Left renal cortex interstitium (tissue), 4 donors: ENCODE measurements around the gene PDGFC. TPM values are rescaled to one million over a fixed set of nuclear protein-coding genes. Genes with fewer than 3 reads are reported as not detected.
A peak's percentile ranks its signal among the peaks of the same experiment; 100 is the strongest.

Experiments used
- DNase-seq, 4 donors: peaks; one replicate each; pipeline ENCODE4 v3.0.0-alpha.2; 2013; ENCODE audit warnings: low read depth in 4 of 4, low spot score in 2 of 4, missing footprints in 1 of 4
- polyA plus RNA-seq, 4 donors: library from polyadenylated mRNA; unstranded; fragments of 120-200 nt; gene quantifications; one replicate each; pipeline ENCODE4 v1.2.1, GENCODE V29; 2013; ENCODE audit not compliant: insufficient read length in 4 of 4

Gene PDGFC
- polyA plus RNA-seq, 4 donors = 63.3 to 81.1 (median 70.3) TPM

- no peak for DNase-seq
These were observed 176.7 kb downstream of the PDGFC start for GRCh38 chr4:156794863-156795262.

- no peak for DNase-seq
These were observed 179.0 kb downstream of the PDGFC start for GRCh38 chr4:156792462-156793085.

- no peak for DNase-seq
These were observed 180.7 kb downstream of the PDGFC start for GRCh38 chr4:156790866-156791265.

- DNase-seq = no peak
These were observed 182.8 kb downstream of the PDGFC start for GRCh38 chr4:156788782-156789181.

GRCh38 chr4:156786713-156787112 is 184.9 kb downstream of the PDGFC start:
- no peak for DNase-seq

- DNase-seq = no peak
These were observed 186.6 kb downstream of the PDGFC start for GRCh38 chr4:156784970-156785369.

- no peak for DNase-seq
These were observed 187.6 kb downstream of the PDGFC start for GRCh38 chr4:156783966-156784365.

GRCh38 chr4:156782491-156782890 is 189.1 kb downstream of the PDGFC start:
- DNase-seq = no peak

- DNase-seq = no peak
These were observed 189.7 kb downstream of the PDGFC start for GRCh38 chr4:156781852-156782251.

- no peak for DNase-seq
These were observed 191.8 kb downstream of the PDGFC start for GRCh38 chr4:156779774-156780173.

GRCh38 chr4:156779042-156779441 is 192.6 kb downstream of the PDGFC start:
- DNase-seq = no peak

- DNase-seq = no peak
These were observed 193.0 kb downstream of the PDGFC start for GRCh38 chr4:156778606-156779005.

- DNase-seq = no peak
These were observed 193.5 kb downstream of the PDGFC start for GRCh38 chr4:156778093-156778492.

- no peak for DNase-seq
These were observed 195.8 kb downstream of the PDGFC start for GRCh38 chr4:156775813-156776212.

GRCh38 chr4:156774422-156774821 is 197.2 kb downstream of the PDGFC start:
- DNase-seq = no peak

- no peak for DNase-seq
These were observed 197.8 kb downstream of the PDGFC start for GRCh38 chr4:156773648-156774357.

GRCh38 chr4:156771171-156771837 is 200.3 kb downstream of the PDGFC start:
- peak in 1 of 4 donors; percentile 34 for DNase-seq

GRCh38 chr4:156770140-156770539 is 201.5 kb downstream of the PDGFC start:
- no peak for DNase-seq

- DNase-seq = no peak
These were observed 203.6 kb downstream of the PDGFC start for GRCh38 chr4:156767911-156768415.

- DNase-seq = no peak
These were observed 204.8 kb downstream of the PDGFC start for GRCh38 chr4:156766846-156767245.

GRCh38 chr4:156765277-156765676 is 206.3 kb downstream of the PDGFC start:
- DNase-seq = no peak

GRCh38 chr4:156764846-156765245 is 206.8 kb downstream of the PDGFC start:
- DNase-seq = no peak
